ENCODE results near the gene BAZ2A.

DNA sequence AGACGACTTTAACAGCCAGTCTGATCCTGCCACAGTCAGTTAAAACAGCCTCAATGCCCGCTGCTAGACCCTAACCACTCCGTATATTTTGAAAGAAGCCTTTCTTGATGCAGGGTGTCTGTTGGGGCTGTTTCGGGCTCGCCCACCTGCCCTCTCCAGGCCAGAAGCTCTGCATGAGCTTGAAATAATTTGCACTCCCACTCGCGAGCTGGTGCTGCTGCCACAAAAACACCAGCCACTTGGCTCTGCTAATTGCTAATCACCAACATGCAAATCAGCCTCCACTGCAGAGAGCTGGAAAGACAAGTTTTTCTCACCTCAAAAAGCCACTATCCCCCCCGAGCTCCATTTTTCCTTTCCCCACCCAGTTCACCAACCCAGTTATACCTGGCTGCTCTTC lies 15.5 kb downstream of the BAZ2A start:
- TF ChIP-seq CTCF (optimal IDR thresholded peaks at IDR 0.05 in 1 of 3, IDR thresholded peaks at IDR 0.05 in 1 of 3, conservative IDR thresholded peaks at IDR 0.05 in 1 of 3; ENCODE audit: extremely low read depth in 1 of 3, insufficient read depth in 2 of 3, low read length in 3 of 3) (no peak), EZH2 (IDR thresholded peaks at IDR 0.05; ENCODE audit: low read length) (no peak)
